Measurements from ENCODE around the gene PPARG.
"Not testable (repeated sequence)": the region's sequence is repeated elsewhere in the genome, so short reads cannot be mapped to it uniquely, and the experiment has no call there.

PPARG gene

DNA sequence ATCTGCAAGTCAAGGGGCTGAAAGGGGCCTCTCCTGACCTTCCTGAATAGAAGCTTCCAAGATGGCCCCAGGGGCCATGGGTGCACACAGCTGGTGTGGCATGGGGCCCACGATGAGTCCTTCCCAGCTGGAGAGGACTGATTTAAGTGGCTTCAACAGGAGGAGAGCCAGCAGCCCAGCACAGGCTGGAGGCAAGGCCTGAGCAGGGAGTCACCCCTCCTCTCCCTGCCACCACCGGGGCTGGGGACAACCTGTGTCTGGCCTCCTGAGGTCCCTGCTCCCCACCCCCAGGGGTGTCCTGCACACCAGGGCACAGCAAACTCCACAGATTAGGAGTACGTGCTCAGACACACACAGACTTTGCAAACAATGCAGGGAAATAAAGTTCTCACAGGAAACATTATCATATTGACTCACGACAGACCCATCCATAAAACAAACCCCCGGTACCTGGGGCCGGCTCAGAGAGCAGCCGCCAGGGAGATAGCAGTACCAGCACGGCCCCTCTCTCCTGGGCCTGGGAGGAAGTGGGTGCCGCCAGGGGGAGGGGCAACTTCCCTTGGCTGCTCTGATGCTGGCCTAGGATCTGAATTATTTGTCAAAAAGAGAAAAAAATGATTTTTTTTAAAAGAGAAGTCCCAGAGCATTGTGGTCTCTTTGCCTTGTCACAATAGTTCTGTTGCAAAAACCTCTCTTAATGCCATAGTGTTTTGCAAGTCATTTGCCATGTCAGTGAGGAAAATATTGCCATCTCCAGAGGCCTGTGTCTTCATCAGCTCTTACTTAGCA, 173.5 kb downstream of the PPARG start:
- no peak for DNase-seq (ENCODE audit: low spot score)

DNA sequence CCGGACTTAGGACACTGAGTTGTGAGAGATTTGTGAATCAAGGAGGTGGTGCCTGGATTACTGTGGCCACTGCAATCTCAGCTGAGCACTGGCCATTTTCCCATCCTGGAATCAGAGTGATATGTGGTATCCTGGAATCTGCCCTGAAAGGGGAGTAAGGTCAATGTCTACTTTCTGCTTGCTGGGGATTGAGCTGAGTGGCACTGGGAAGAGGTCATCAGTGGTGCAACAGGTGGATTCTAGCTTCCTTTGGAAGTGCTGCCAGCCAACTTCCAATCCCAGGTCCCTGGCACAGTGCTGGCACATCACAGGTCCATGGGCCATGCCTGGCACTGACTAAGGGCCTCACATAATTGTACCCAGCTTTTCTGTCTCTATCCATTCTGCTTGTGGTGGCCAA, 174.8 kb downstream of the PPARG start:
- no peak for DNase-seq (ENCODE audit: low spot score)

DNA sequence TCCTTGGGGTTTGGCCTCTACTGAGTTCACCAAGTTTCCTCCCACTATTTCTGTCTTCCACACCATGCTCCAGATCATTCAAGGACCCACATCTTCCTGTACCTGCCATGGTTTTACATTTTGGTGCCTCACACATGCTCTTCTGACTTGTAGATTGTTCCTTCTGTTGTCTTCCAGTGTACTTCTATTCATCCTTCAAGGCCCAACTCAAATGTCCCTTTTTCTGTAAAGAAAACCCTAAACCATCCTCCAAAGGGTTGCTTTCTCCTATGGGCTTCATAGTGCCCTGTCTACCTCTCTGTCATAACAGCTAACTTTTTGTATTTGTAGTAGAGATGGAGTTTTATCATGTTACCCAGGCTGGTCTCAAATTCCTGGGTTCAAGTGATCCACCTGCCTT, 175.3 kb downstream of the PPARG start:
- no peak for DNase-seq (ENCODE audit: low spot score)

DNA sequence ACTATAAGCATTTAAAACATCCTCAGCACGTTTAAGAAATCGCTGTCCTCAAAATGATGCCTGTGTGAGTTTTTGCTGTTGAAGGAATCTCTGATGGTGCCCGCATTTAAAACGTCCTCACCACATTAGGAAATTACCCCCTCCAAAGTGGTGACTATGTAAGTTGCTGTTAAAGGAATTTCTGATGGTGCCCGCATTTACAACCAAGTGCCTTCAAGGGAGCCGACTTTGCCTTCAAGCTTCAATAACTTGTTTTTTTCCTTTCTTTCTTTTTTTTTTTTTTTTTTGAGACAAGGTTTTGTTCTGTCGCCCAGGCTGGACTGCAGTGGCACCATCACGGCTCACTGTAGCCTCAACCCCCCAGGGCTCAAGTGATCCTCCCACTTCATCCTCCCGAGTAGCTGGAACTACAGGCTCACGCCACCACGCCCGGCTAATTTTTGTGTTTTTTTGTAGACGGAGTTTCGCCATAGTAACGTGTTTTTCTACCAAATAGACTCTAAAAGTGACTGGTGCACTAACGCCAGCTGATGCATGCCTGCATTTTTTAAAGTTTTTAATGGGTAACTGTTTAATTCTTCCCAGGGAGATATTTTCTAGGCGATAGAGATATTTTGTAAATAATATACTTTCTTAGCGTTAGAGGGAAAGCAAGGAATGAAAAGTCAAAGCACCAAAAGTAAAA, 176.4 kb downstream of the PPARG start:
- no peak for DNase-seq (ENCODE audit: low spot score)

DNA sequence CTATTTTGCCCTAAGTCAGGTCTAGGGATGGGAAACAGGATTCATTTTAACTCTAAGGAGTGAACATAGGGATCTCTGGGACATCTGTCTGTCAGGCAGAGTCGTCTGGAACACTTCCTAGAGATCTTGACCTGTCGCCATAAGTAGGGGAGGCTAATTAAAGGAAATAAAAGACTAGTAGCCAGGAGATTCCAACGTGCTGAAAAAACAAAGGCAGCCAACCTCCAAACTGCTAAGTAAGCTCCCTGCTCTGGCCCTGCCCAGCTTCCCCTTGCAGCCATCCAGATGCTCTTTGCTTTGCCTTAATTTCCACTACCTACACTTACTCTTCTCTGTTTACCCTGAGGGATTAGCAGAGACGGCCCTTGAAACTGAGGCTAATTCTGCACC, 177.0 kb downstream of the PPARG start:
- DNase-seq (ENCODE audit: low spot score), result no peak

DNA sequence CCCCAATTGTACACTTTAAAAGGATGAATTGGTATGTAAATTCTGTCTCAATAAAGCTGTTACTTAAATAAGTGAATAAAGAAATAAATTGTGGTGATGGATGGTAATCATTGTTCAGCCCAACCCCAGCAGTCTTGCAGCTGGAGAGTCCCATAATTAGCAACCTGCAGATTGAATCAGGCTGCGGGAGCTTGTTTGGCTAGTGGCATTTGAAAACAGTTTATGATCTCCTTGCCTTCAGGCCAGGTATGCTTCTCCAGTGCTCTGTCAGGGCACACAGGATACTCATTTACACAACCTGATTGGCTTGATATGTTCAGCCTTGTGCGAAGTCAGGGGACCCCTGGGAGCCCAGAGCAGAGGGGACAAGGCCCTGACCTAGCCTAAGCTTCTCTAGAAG, 178.9 kb downstream of the PPARG start:
- DNase-seq (ENCODE audit: low spot score), result no peak

DNA sequence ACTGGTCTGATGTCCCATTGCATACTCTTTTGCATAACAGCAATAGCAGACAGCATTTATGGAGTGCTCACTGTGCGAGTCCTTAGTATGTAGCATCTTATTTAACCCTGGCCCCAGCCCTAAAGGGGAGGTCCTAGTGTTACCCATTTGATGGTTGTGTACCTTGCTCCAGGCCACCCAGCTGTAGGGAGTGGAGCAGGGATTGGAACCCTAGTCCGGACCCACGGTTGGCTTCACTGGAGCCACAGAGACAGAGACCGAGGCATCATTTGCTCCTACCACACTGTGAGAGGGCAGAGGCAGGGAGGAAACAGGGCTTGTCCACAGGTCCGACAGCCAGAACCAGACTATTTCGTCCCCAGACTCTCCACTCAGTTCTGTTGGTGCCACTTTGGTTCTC, 179.4 kb downstream of the PPARG start:
- no peak for DNase-seq (ENCODE audit: low spot score)

DNA sequence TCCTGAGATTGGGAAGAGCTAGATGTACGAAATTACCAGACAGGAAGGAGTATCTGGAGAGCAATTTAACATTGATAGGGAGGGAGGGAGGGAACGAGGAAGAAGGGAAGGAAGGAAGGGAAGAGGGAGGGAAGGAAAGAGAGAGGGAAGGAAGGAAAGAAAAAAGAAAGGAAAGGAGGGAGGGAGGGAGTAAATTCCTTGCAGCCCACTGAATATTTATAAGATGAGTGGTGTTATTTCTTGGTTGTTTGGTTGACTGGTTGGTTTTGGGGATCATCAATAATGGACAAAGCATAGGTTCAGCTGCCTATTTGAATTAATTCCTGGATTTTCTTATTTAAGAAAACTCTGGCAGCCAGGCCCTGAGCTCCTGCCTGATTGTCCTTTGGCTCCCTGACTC, 179.9 kb downstream of the PPARG start:
- no peak for DNase-seq (ENCODE audit: low spot score)

DNA sequence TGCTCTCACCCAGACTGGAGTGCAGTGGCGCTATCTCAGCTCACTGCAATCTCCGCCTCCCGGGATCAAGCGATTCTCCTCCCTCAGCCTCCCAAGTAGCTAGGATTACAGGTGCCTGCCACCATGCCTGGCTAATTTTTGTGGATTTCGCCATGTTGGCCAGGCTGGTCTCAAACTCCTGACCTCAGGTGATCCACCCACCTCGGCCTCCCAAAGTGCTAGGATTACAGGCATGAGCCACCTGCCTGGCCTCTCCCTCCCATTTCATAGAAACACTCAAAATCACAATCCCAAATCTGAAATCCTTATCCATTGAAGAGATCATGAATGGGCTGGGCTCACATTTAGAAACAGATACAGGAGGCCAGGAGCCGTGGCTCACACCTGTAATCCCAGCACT, 180.4 kb downstream of the PPARG start:
- not testable (repeated sequence) for DNase-seq (ENCODE audit: low spot score)

DNA sequence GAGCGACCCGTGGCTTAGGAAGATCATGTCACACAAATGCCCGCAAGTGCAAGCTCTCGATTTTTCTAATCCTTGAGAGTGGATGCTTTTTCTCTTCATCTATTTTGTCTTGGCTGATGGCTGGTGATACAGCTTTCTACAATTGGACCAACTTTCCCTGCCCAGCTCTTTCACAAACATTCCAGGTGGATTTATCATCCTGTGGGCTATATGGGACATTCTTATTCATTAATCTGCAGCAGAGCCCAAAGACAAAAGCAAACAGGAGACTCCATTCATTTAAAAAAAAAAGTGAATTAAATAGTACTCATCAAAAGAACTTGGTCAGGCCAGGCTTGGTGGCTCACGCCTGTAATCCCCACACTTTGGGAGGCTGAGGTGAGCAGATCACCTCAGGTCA, 181.2 kb downstream of the PPARG start:
- no peak for DNase-seq (ENCODE audit: low spot score)

DNA sequence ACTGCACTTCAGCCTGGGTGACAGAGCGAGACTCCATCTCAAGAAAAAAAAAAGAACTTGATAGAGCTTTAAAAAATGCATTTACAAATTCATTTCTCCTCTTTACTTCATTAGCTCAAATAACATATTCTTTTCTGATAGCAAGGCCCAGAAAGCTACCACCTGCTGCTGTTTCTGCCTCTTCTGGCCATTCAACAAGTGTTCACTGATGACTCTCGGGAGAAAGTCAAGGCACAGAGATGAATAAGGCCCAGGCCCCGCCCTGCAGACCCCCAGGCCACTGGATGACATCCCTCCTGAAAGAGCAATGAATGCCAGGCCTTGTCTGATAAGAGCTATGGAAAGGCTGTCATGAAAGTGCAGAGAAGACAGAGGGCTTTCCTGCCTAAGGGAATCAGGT, 181.8 kb downstream of the PPARG start:
- no peak for DNase-seq (ENCODE audit: low spot score)

DNA sequence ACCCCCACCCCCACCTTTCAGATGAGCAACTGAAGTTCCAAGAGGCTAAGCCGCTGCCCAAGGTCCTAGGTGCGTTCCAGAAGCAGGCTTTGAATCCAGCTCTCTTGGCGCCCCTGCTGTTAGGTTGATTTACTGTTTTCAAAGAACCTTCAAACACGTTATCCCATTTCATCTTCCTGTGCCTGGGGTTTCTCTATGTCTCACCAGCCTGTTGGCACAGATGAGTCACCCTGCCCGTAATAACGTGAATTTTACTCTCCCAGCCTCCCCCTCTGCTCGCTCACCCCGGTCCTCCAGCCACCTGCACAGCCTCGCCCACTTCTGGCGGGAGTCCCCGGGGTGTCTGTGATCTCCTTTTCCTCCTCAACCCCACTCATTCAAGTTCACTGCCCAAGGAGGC, 182.4 kb downstream of the PPARG start:
- no peak for DNase-seq (ENCODE audit: low spot score)

DNA sequence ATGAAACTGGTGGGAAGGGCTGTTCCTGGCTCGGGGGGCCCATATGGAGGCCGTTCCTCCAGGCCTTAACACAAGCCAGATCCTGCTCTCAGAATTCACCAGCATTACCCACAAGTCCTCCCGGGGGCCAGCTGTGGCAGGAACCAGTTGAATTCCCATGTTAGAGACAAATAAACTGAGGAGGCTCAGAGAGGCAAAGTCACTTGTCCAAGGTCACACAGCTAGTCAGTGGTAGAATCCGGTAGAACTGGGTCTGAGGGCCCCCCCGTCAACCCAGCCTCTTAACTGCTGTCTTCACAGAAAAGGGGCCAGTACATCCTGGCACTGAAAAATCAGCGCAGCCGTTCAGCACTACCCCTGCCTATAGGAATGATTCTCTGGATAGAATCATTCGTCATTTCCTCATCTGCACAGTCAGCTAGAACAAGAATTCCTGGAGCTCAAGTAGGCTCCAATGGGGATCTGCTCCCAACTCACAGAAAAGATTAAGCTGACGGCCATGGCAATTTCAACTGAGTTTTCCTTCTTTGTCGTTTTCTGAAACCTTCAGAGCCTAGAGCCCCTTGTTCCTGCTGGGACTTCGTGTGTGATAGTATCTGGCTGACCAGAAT, 183.2 kb downstream of the PPARG start:
- DNase-seq (ENCODE audit: low spot score), result no peak

DNA sequence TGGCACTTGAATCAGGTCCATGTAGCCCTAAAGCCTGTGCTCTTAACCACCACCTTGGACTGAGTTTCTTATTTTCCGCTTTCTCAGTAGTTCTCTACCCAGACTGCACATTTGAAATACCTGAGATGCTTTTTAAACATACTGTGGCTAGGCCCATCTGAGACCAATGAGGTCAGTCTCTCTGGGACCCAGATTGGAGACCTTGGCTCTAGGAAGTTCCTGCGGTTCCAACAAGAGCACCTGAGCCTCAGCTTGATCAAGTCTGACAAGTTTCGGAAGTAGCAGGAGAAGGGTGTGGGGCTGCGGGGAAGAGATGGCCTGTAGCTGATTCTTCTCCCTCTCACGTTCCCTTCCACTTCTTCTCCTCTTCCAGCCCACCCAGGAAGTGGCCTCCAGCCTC, 183.9 kb downstream of the PPARG start:
- no peak for DNase-seq (ENCODE audit: low spot score)

DNA sequence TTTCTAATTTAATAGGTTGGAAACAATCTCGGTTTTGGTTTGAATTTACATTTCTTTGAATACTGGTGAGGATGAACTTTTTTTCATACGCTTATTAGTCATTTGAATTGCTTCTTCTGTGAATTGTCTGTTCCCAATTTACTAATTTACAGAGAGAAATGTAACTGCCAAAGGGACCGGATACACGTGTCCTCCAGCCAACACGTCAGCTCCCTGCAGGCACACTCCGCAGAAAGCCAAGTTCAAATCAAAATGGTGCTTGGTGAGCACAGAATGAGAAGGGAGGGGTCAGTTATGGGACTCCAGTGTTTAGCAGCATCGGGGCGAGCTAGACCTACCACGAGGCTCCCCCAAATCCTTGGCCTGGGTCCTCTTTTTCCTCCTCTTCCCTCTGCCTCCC, 184.6 kb downstream of the PPARG start:
- no peak for DNase-seq (ENCODE audit: low spot score)

DNA sequence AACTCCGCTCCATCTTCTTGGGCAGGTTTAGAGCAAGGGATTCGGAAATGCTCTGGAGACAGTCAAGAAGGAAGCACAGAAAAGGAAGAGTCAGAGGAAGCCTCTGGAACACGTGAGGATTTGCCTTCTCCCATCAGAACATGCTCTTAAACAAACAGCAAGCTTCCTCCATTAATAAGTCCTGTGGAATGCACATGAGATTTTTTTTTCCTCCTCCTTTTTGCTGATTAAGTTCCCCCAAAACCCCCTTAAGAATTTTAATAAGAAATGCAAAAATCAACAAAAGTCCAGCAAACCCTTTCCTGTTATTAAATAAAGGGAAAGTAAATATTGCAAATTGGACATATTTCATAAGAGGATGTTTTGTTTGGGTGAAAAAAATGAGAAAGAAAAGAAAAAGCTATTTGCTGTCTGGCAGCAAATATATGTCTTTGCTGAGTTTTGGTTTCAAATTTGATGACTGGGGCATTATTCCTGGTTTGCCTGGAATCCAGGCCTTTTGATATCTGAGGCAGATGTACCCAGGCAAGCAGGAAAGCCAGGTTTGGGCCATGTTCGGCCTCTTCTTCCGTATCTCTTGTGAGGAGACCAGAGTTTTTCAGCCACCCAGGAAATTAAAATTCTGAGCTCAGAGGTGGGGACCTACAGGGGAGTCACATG, 187.5 kb downstream of the PPARG start:
- no peak for DNase-seq (ENCODE audit: low spot score)

DNA sequence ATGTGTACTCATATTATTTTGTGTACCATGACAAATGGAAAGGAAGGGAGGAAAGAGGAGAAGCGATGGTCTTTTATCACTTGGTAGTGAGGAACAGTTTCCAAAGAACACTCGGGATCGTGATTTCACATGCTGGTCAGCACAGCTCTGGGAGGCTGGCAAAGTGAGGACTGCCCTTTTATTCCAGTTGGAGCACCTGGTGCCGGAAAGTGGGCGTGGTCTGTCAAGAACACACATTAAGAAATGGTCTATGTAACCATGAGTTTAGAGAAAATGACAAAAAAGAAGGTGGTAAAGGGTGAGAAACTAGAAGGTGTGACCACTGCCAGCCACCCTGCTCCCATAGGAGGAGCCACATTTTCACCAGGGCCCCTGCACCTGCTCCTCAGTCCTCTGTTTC, 188.4 kb downstream of the PPARG start:
- no peak for DNase-seq (ENCODE audit: low spot score)

DNA sequence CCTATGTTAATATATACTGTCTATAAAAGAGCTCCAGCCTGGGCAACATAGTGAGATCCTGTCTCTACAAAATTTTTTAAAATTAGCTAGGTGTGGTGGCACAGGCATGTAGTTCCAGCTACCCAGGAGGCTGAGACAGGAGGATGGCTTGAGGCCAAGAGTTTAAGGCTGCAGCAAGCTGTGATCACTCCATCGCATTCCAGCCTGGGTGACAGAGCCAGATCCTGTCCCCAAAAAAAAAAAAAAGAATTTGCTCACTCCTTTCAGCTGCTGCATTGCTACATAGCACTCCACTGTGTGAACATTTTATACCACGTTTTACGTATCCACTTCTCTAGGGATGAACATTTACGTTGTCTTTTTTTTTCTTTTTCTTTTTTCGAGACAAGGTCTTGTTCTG, 189.5 kb downstream of the PPARG start:
- peak; percentile 61 for DNase-seq (ENCODE audit: low spot score)

DNA sequence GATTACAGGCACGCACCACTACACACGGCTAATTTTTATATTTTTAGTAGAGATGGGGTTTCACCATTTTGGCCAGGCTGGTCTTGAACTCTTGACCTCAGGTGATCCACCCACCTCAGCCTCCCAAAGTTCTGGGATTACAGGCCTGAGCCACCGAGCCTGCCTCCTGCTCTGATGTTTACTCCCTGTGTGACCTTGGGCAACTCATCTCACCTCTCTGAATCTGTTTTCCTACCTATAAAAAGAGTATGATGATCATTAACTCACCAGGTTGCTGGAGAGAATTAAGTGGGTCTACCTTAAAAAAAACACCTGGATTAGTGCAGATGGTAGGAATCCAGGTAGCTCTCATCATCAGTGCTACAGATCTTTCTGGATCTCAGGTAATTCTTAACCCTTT, 190.3 kb downstream of the PPARG start:
- not testable (repeated sequence) for DNase-seq (ENCODE audit: low spot score)

DNA sequence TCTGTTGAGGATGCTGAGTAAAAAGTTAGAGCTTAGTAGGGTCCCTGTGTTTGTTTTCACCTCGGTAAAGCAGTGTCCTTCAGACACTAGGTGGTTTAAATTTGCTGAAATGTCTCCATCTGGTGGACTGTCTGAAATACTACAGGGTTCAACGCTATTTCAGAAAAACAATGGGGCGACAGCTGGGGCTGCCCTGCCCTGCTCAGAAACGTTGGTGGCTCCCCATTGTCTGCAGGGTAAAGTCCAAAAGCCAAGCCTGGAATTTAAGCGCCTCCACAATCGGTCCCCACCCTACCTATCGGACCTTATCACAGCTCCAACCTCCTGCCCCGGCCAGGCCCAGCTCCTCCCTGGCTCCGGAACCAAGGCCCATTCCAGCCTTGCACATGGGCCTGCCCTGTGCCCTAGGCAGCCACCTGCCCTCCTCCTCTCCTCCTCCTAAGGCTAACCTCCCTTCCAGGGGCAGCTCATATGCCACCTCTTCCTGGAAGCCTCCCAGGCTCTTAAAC, 191.1 kb downstream of the PPARG start:
- peak; percentile 68 for DNase-seq (ENCODE audit: low spot score)

DNA sequence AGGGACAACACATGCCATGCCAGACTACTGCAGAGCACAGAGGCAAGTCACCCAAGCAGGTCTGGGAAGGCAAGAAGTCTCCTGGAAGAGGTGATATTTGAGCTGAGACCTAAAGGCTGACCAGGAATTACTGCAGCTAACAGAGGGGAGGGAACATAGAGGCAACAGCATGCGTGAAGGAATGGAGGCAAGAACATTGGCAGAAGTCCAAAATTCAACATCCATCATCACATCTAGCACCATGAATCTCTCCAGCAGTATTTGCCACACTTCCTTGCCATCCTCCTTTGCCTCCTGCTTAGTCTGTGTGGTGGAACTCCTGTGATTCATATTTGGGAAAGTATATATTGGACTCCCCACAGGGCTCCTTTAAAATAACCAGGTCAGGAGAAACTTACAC, 194.5 kb downstream of the PPARG start:
- DNase-seq (ENCODE audit: low spot score), result peak; percentile 42

DNA sequence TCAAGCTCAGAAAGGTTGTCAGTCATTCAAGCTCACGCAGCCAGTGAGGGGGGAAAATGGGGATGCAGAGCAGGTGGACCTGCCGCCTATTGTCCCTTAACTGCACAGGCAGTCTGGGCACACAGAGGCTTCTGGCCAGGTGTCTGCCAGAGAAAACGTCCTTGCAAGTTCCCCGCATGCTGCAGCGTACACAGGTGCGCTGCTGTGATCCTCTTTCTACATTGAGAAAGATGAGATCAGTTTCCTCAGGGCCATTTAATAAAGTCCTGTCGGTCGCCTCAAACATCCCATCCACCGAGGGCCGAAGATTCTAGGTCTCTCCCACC, 195.0 kb downstream of the PPARG start:
- DNase-seq (ENCODE audit: low spot score), result no peak

Data from cerebellar cortex (tissue), 1 donor.